H1 (cell line): Measurements from ENCODE around the gene ARL3. TPM values are rescaled to one million over a fixed set of nuclear protein-coding genes. Genes with fewer than 3 reads are reported as not detected.

Experiments
- CTCF ChIA-PET: fragments of 300-600 bp; sonication (Branson Sonifier 250); formaldehyde crosslinking; loops from one replicate; lab custom pipeline; 2021; ENCODE audit not compliant: partially characterized antibody; lab: Charles Lee
- POLR2A ChIA-PET: fragments of 300-600 bp; sonication (Branson Sonifier 250); formaldehyde crosslinking; loops from one replicate; lab custom pipeline; 2021; ENCODE audit warnings: inconsistent platforms; ENCODE audit not compliant: partially characterized antibody; lab: Charles Lee
- DNase-seq, 2 experiments: peaks; one replicate each; pipeline versions ENCODE4 v3.0.0 to v3.0.0-alpha.2; 2010 to 2022; ENCODE audit warnings: low spot score in 2 of 2, low read depth in 1 of 2, mixed read lengths in 1 of 2
- FAIRE-seq: peaks from 2 replicates; lab custom pipeline; 2011; peaks lifted over from hg19 to GRCh38; lab: Jason Lieb, UNC
- H2AFZ ChIP-seq: 2 replicates; pipeline ENCODE4 v1.8.1; 2012; ENCODE audit warnings: low read length, inconsistent platforms
- H2AK5ac ChIP-seq: 2 replicates; pipeline ENCODE4 v1.6.1; 2013; ENCODE audit warnings: low read depth, low read length
- H2BK120ac ChIP-seq: replicated peaks from 2 replicates; pipeline ENCODE3; 2013; ENCODE audit warnings: low read depth, low read length, inconsistent platforms
- H2BK12ac ChIP-seq: 2 replicates; pipeline ENCODE4 v1.6.1; 2013; ENCODE audit warnings: low read depth, low read length
- H2BK15ac ChIP-seq: 2 replicates; pipeline ENCODE4 v1.6.1; 2013; ENCODE audit warnings: low read length
- H2BK20ac ChIP-seq: 2 replicates; pipeline ENCODE4 v1.6.1; 2013; ENCODE audit warnings: low read length
- H2BK5ac ChIP-seq: 2 replicates; pipeline ENCODE4 v1.6.1; 2013; ENCODE audit warnings: low read depth, low read length
- H3K14ac ChIP-seq: 2 replicates; pipeline ENCODE4 v1.6.1; 2013; ENCODE audit warnings: inconsistent platforms; ENCODE audit not compliant: insufficient read length
- H3K18ac ChIP-seq: 2 replicates; pipeline ENCODE4 v1.6.1; 2013; ENCODE audit warnings: low read length; ENCODE audit errors: extremely low read depth
- H3K23ac ChIP-seq: 2 replicates; pipeline ENCODE4 v1.6.1; 2013; ENCODE audit warnings: inconsistent platforms; ENCODE audit not compliant: insufficient read length
- H3K23me2 ChIP-seq: 2 replicates; pipeline ENCODE4 v1.6.1; 2013; ENCODE audit warnings: low read depth, low read length
- H3K27ac ChIP-seq: 2 replicates; pipeline ENCODE4 v1.6.1; 2011; ENCODE audit warnings: low read depth, low read length, inconsistent platforms
- H3K27me3 ChIP-seq, 4 experiments: replicated peaks in 1 of 4; 1 replicate in 1 of 4; 2 replicates in 3 of 4; pipeline versions ENCODE4 v1.6.1 to v1.8.1; 2011 to 2013; ENCODE audit warnings: low read length in 3 of 4, mild to moderate bottlenecking in 3 of 4, inconsistent platforms in 2 of 4, mixed read lengths in 2 of 4, moderate library complexity in 1 of 4; ENCODE audit not compliant: control insufficient read depth in 3 of 4, insufficient read depth in 3 of 4; ENCODE audit errors: extremely low read depth in 1 of 4
- H3K36me3 ChIP-seq, 4 experiments: 2 replicates each; pipeline versions ENCODE4 v1.6.1 to v1.8.1; 2011 to 2013; ENCODE audit warnings: mild to moderate bottlenecking in 4 of 4, low read length in 3 of 4, moderate library complexity in 2 of 4, control low read depth in 1 of 4, inconsistent platforms in 1 of 4; ENCODE audit not compliant: insufficient read depth in 4 of 4, control insufficient read depth in 2 of 4
- H3K4ac ChIP-seq: replicated peaks from 2 replicates; pipeline ENCODE3; 2013; ENCODE audit warnings: low read length, low read depth, mixed read lengths, inconsistent platforms; ENCODE audit not compliant: insufficient read length
- H3K4me1 ChIP-seq, 4 experiments: replicated peaks in 1 of 4; 1 replicate in 1 of 4; 2 replicates in 3 of 4; pipeline versions ENCODE4 v1.6.1 to v1.8.1; 2011 to 2013; ENCODE audit warnings: low read length in 3 of 4, inconsistent platforms in 2 of 4, mixed read lengths in 1 of 4; ENCODE audit not compliant: insufficient read depth in 4 of 4, control insufficient read depth in 3 of 4
- H3K4me2 ChIP-seq, 2 experiments: 2 replicates each; pipeline versions ENCODE4 v1.6.1 to v1.8.1; 2011 to 2013; ENCODE audit warnings: low read depth in 2 of 2, low read length in 2 of 2, control low read depth in 1 of 2, inconsistent platforms in 1 of 2, mild to moderate bottlenecking in 1 of 2; ENCODE audit not compliant: insufficient read depth in 1 of 2
- H3K4me3 ChIP-seq, 4 experiments: fragments of 200-600, 300-600 bp in 1 of 4; sonication (generic), shearing (Covaris generic), sonication (Bioruptor Twin) in 1 of 4; 2 replicates each; pipeline versions ENCODE4 v1.5.1 to v1.8.1; 2011 to 2016; ENCODE audit warnings: low read length in 4 of 4, low read depth in 3 of 4, control low read depth in 2 of 4, inconsistent platforms in 2 of 4, mild to moderate bottlenecking in 2 of 4, mixed read lengths in 1 of 4, moderate library complexity in 1 of 4; ENCODE audit not compliant: insufficient read depth in 2 of 4; ENCODE audit errors: extremely low read depth in 1 of 4
- H3K56ac ChIP-seq: replicated peaks from 2 replicates; pipeline ENCODE3; 2013; ENCODE audit warnings: low read depth, mild to moderate bottlenecking, mixed read lengths, low read length, inconsistent platforms; ENCODE audit not compliant: insufficient read length
- H3K79me1 ChIP-seq: 2 replicates; pipeline ENCODE4 v1.6.1; 2013; ENCODE audit warnings: low read depth, low read length, control low read depth
- H3K79me2 ChIP-seq, 2 experiments: 2 replicates each; pipeline versions ENCODE4 v1.6.1 to v1.8.1; 2012 to 2013; ENCODE audit warnings: low read length in 2 of 2, mild to moderate bottlenecking in 2 of 2, inconsistent platforms in 1 of 2; ENCODE audit not compliant: insufficient read depth in 2 of 2, control insufficient read depth in 1 of 2
- H3K9ac ChIP-seq, 4 experiments: replicated peaks in 1 of 4; 1 replicate in 1 of 4; 2 replicates in 3 of 4; pipeline versions ENCODE4 v1.6.1 to v1.8.1; 2011 to 2013; ENCODE audit warnings: low read depth in 3 of 4, low read length in 3 of 4, control low read depth in 2 of 4, mild to moderate bottlenecking in 2 of 4, moderate library complexity in 2 of 4, inconsistent platforms in 1 of 4; ENCODE audit errors: extremely low read depth in 1 of 4
- H3K9me3 ChIP-seq, 2 experiments: 2 replicates each; pipeline versions ENCODE4 v1.6.1 to v1.8.1; 2012 to 2013; ENCODE audit warnings: mild to moderate bottlenecking in 2 of 2, moderate library complexity in 2 of 2, control low read depth in 1 of 2, inconsistent platforms in 1 of 2, low read depth in 1 of 2, low read length in 1 of 2, mixed read lengths in 1 of 2; ENCODE audit not compliant: insufficient read depth in 2 of 2
- H4K20me1 ChIP-seq, 2 experiments: replicated peaks in 1 of 2; 2 replicates each; pipeline versions ENCODE3 to v1.8.1; 2011 to 2013; ENCODE audit warnings: inconsistent platforms in 2 of 2, low read length in 2 of 2, mild to moderate bottlenecking in 1 of 2; ENCODE audit not compliant: insufficient read depth in 2 of 2, control insufficient read depth in 1 of 2
- H4K5ac ChIP-seq: 2 replicates; pipeline ENCODE4 v1.6.1; 2013; ENCODE audit warnings: low read length, low read depth, mixed read lengths, inconsistent platforms; ENCODE audit not compliant: insufficient read length
- H4K8ac ChIP-seq: 2 replicates; pipeline ENCODE4 v1.8.0; 2013; ENCODE audit warnings: mild to moderate bottlenecking, moderate library complexity, low read length, inconsistent platforms; ENCODE audit not compliant: insufficient read depth; ENCODE audit errors: extremely low read depth
- H4K91ac ChIP-seq: replicated peaks from 2 replicates; pipeline ENCODE3; 2013; ENCODE audit warnings: low read length, mixed read lengths, inconsistent platforms; ENCODE audit not compliant: insufficient read length
- BCL11A ChIP-seq, 2 experiments: IDR thresholded peaks; one replicate each; pipeline ENCODE4 v1.6.1; 2011; ENCODE audit warnings: low read depth in 2 of 2, low read length in 2 of 2, mild to moderate bottlenecking in 2 of 2
- CEBPB ChIP-seq: IDR thresholded peaks from 2 replicates; pipeline ENCODE4 v1.6.1; 2012; ENCODE audit warnings: low read depth, low read length
- CHD2 ChIP-seq: IDR thresholded peaks from 2 replicates; pipeline ENCODE4 v1.6.1; 2012; ENCODE audit warnings: low read length, improper control_type of control experiment
- CTBP2 ChIP-seq: IDR thresholded peaks from 2 replicates; pipeline ENCODE4 v1.7.0; 2011; ENCODE audit warnings: borderline replicate concordance, mild to moderate bottlenecking, moderate library complexity, mixed read lengths, low read length; ENCODE audit not compliant: insufficient read depth, insufficient read length
- HDAC2 ChIP-seq, 2 experiments: fragments of 300-600 bp in 1 of 2; sonication (generic) in 1 of 2; IDR thresholded peaks; 2 replicates each; pipeline ENCODE4 v1.6.1; 2011 to 2012; ENCODE audit warnings: low read depth in 2 of 2, low read length in 2 of 2, mild to moderate bottlenecking in 2 of 2, moderate library complexity in 2 of 2, borderline replicate concordance in 1 of 2, inconsistent platforms in 1 of 2
- JUN ChIP-seq: IDR thresholded peaks from 2 replicates; pipeline ENCODE4 v1.6.1; 2011; ENCODE audit warnings: low read depth, mild to moderate bottlenecking, improper control_type of control experiment, low read length
- NRF1 ChIP-seq: IDR thresholded peaks from 2 replicates; pipeline ENCODE4 v1.6.1; 2011; ENCODE audit warnings: mild to moderate bottlenecking, low read depth, low read length, improper control_type of control experiment
- RAD21 ChIP-seq, 2 experiments: IDR thresholded peaks in 1 of 2; conservative IDR thresholded peaks in 1 of 2; 2 replicates each; pipeline ENCODE4 v1.6.1; 2011; ENCODE audit warnings: low read depth in 2 of 2, low read length in 2 of 2, improper control_type of control experiment in 1 of 2, inconsistent platforms in 1 of 2, mild to moderate bottlenecking in 1 of 2, moderate library complexity in 1 of 2
- RFX5 ChIP-seq: IDR thresholded peaks from 2 replicates; pipeline ENCODE4 v1.6.1; 2011; ENCODE audit warnings: low read depth, low read length, improper control_type of control experiment, borderline replicate concordance
- TAF1 ChIP-seq: IDR thresholded peaks from 2 replicates; pipeline ENCODE4 v1.6.1; 2011; ENCODE audit warnings: mild to moderate bottlenecking, low read depth, low read length
- TCF12 ChIP-seq: IDR thresholded peaks from 2 replicates; pipeline ENCODE4 v1.6.1; 2011; ENCODE audit warnings: low read depth, mild to moderate bottlenecking, low read length
- WGBS, 2 experiments: shearing (Covaris generic) in 1 of 2; methylation state at CpG; one replicate each; pipeline versions ENCODE4 v1.1.6 to v1.1.7; 2013 to 2015; ENCODE audit warnings: low lambda C conversion rate in 2 of 2, mixed read lengths in 2 of 2, inconsistent platforms in 1 of 2, low coverage in 1 of 2, missing lambda C conversion rate in 1 of 2; ENCODE audit not compliant: insufficient replicate concordance in 2 of 2, insufficient coverage in 1 of 2, insufficient read length in 1 of 2; ENCODE audit errors: extremely low coverage in 1 of 2, missing lambda C conversion rate in 1 of 2; 5-methylcytosine and 5-hydroxymethylcytosine counted together
- polyA plus RNA-seq, 7 experiments: library from polyadenylated mRNA; depleted of rRNA in 3 of 7; stranded (reverse) in 5 of 7; unstranded in 2 of 7; fragments of >200 nt in 5 of 7; fragments of 200-250 nt in 2 of 7; gene quantifications; 1 replicate in 5 of 7; 2 replicates in 1 of 7; 4 replicates in 1 of 7; pipeline versions ENCODE4 v1.2.1 to v1.2.3, GENCODE V29; 2011 to 2013; ENCODE audit warnings: missing spikeins in 2 of 7, mixed read lengths in 2 of 7
- total RNA-seq: library from RNA; stranded (reverse); fragmentation: NEBNext Ultra II Directional; extraction: Animal tissue kit (Norgen Biotek cat#: 25700); gene quantifications from 2 replicates; pipeline ENCODE4 v1.2.1, GENCODE V29; 2021

ARL3 gene
- total and polyA plus RNA-seq, 2 of the 8 experiments (the other 6 are each of a cell fraction or from before 2014, with no cell fraction given), result 8.8 to 16.2 TPM

GRCh38 chr10:102645388-102645740, 68.8 kb downstream of the ARL3 start:
- ChIA-PET CTCF (interaction anchor here (0.7 to 4.6 kb wide), 25 partner anchors 8 to 1357 kb away, joined by 3 to 33 read pairs (median 4); no protein-coding TSS in a partner anchor), POLR2A (interaction anchor here (0.6 to 4.1 kb wide), 19 partner anchors 9 to 224 kb away, joined by 3 to 34 read pairs (median 6); partner anchors contain the start of genes ARL3, AS3MT, C10orf95 and SFXN2)
- Histone ChIP-seq H2BK12ac (peak overlapping the region; percentile 11; the same call in 1 of the 2 replicates), H3K9me3 (no peaks in the 10 kb centered on the region), H4K91ac (no peak overlapping the region), H3K4ac (peak overlapping the region; percentile 32), H3K4me1 (peaks cover 6 to 40% (median 33%) of the 10 kb centered on the region in 4 experiments), H4K8ac (peak overlapping the region; percentile 88; the same call in 1 of the 2 replicates), H3K79me2 (peaks cover 0 to 53% of the 10 kb centered on the region in 2 experiments; a peak in 2 of 4 replicates), H4K5ac (no peak overlapping the region), H2AK5ac (no peak overlapping the region), H2BK15ac (peak overlapping the region; percentile 61; the same call in 1 of the 2 replicates), H3K23me2 (peaks cover 30% of the 10 kb centered on the region; the same call in 1 of the 2 replicates), H2BK5ac (peak overlapping the region; percentile 75), H3K18ac (peak overlapping the region; percentile 51; the same call in 1 of the 2 replicates), H3K79me1 (peaks cover 25% of the 10 kb centered on the region), H4K20me1 (peaks cover 17 to 23% of the 10 kb centered on the region in 2 experiments), H3K14ac (no peak overlapping the region), H3K9ac (peak overlapping the region in 3 of 4 experiments; percentile 72 to 83 (median 73); a peak in 6 of 7 replicates), H3K27me3 (no peaks in the 10 kb centered on the region), H3K27ac (no peak overlapping the region), H3K4me2 (peak overlapping the region; percentile 70 to 96), H3K56ac (no peak overlapping the region), H2BK120ac (no peak overlapping the region), H2AFZ (no peak overlapping the region), H3K4me3 (peak overlapping the region; percentile 36 to 92 (median 84)), H3K23ac (no peak overlapping the region), H3K36me3 (no peaks in the 10 kb centered on the region; a peak in 1 of 8 replicates), H2BK20ac (no peak overlapping the region)
- DNase-seq, result no peak
- no peak for FAIRE-seq
- 1% methylated on average over 12 of the region's 12 CpGs; no CpG with 5 or more reads in 1 of the 2 experiments for WGBS, 2 experiments
- no peak for TF ChIP-seq RFX5
- TF ChIP-seq JUN, result no peak
- no peak for TF ChIP-seq TAF1
- no peak for TF ChIP-seq BCL11A (IDR thresholded peaks at IDR 0.05; ENCODE audit: low read depth in 2 of 2, low read length in 2 of 2)
- TF ChIP-seq CTBP2, result no peak
- TF ChIP-seq HDAC2 (IDR thresholded peaks at IDR 0.05; ENCODE audit: borderline replicate concordance in 1 of 2, low read depth in 2 of 2, low read length in 2 of 2), result no peak
- TF ChIP-seq CEBPB, result no peak
- TF ChIP-seq TCF12, result no peak
- TF ChIP-seq NRF1, result no peak
- no peak for TF ChIP-seq CHD2
- no peak for TF ChIP-seq RAD21 (IDR thresholded peaks at IDR 0.05 in 1 of 2, conservative IDR thresholded peaks at IDR 0.05 in 1 of 2; ENCODE audit: low read depth in 2 of 2, low read length in 2 of 2)
